Activated naive CD8-positive, alpha-beta T cell (primary cell): ENCODE data around the gene GALR2.

Experiments
- H3K27ac Mint-ChIP-seq: one replicate; pipeline ENCODE4 v1.8.0; 2021; ENCODE audit warnings: mixed read lengths
- H3K27me3 Mint-ChIP-seq: one replicate; pipeline ENCODE4 v1.8.0; 2021; ENCODE audit warnings: mixed read lengths
- H3K36me3 Mint-ChIP-seq: one replicate; pipeline ENCODE4 v1.8.0; 2021; ENCODE audit warnings: mixed read lengths
- H3K4me1 Mint-ChIP-seq: one replicate; pipeline ENCODE4 v1.8.0; 2021; ENCODE audit warnings: low read depth, mixed read lengths
- H3K4me3 Mint-ChIP-seq: one replicate; pipeline ENCODE4 v1.8.0; 2021; ENCODE audit warnings: mild to moderate bottlenecking, mixed read lengths
- H3K9me3 Mint-ChIP-seq: one replicate; pipeline ENCODE4 v1.8.0; 2021; ENCODE audit warnings: low read depth, mixed read lengths

Gene GALR2

GRCh38 chr17:76120658-76121008, 46.1 kb downstream of the GALR2 start:
- H3K36me3 Mint-ChIP-seq = no peaks in the 10 kb centered on the region
- H3K4me3 Mint-ChIP-seq = no peak overlapping the region
- no peaks in the 10 kb centered on the region for H3K27me3 Mint-ChIP-seq
- peaks cover 12% of the 10 kb centered on the region for H3K4me1 Mint-ChIP-seq
- H3K27ac Mint-ChIP-seq = no peak overlapping the region
- H3K9me3 Mint-ChIP-seq = no peaks in the 10 kb centered on the region

GRCh38 chr17:76121932-76122430, 47.4 kb downstream of the GALR2 start:
- no peak overlapping the region for H3K4me3 Mint-ChIP-seq
- no peaks in the 10 kb centered on the region for H3K27me3 Mint-ChIP-seq
- H3K9me3 Mint-ChIP-seq = no peaks in the 10 kb centered on the region
- no peaks in the 10 kb centered on the region for H3K36me3 Mint-ChIP-seq
- H3K27ac Mint-ChIP-seq = peak overlapping the region; percentile 87
- H3K4me1 Mint-ChIP-seq = peaks cover 23% of the 10 kb centered on the region

- no peaks in the 10 kb centered on the region for H3K36me3 Mint-ChIP-seq
- H3K4me1 Mint-ChIP-seq = peaks cover 27% of the 10 kb centered on the region
- peak overlapping the region; percentile 30 for H3K4me3 Mint-ChIP-seq
- H3K27me3 Mint-ChIP-seq = no peaks in the 10 kb centered on the region
- no peaks in the 10 kb centered on the region for H3K9me3 Mint-ChIP-seq
- peak overlapping the region; percentile 87 for H3K27ac Mint-ChIP-seq
Measured at GRCh38 chr17:76122431-76123190, 48.0 kb downstream of the GALR2 start.

GRCh38 chr17:76123191-76123499, 48.6 kb downstream of the GALR2 start:
- Mint-ChIP-seq H3K4me1 (peaks cover 27% of the 10 kb centered on the region), H3K27ac (peak overlapping the region; percentile 70), H3K36me3 (no peaks in the 10 kb centered on the region), H3K4me3 (peak overlapping the region; percentile 30), H3K9me3 (no peaks in the 10 kb centered on the region), H3K27me3 (no peaks in the 10 kb centered on the region)

- peaks cover 29% of the 10 kb centered on the region for H3K4me1 Mint-ChIP-seq
- peak overlapping the region; percentile 70 for H3K27ac Mint-ChIP-seq
- H3K36me3 Mint-ChIP-seq = no peaks in the 10 kb centered on the region
- no peaks in the 10 kb centered on the region for H3K9me3 Mint-ChIP-seq
- no peaks in the 10 kb centered on the region for H3K27me3 Mint-ChIP-seq
- H3K4me3 Mint-ChIP-seq = no peak overlapping the region
Measured at GRCh38 chr17:76123749-76124581, 49.4 kb downstream of the GALR2 start.

GRCh38 chr17:76124582-76125390, 50.2 kb downstream of the GALR2 start:
- H3K27me3 Mint-ChIP-seq = no peaks in the 10 kb centered on the region
- no peaks in the 10 kb centered on the region for H3K9me3 Mint-ChIP-seq
- H3K27ac Mint-ChIP-seq = no peak overlapping the region

GRCh38 chr17:76125391-76125675, 50.8 kb downstream of the GALR2 start:
- no peak overlapping the region for H3K27ac Mint-ChIP-seq
- H3K36me3 Mint-ChIP-seq = no peaks in the 10 kb centered on the region
- no peaks in the 10 kb centered on the region for H3K9me3 Mint-ChIP-seq
- no peak overlapping the region for H3K4me3 Mint-ChIP-seq
- peaks cover 29% of the 10 kb centered on the region for H3K4me1 Mint-ChIP-seq
- H3K27me3 Mint-ChIP-seq = no peaks in the 10 kb centered on the region

More at GRCh38 chr17:76124582-76125390, 50.2 kb downstream of the GALR2 start:
- H3K36me3 Mint-ChIP-seq = no peaks in the 10 kb centered on the region
- H3K4me1 Mint-ChIP-seq = peaks cover 29% of the 10 kb centered on the region
- H3K4me3 Mint-ChIP-seq = no peak overlapping the region

GRCh38 chr17:76125922-76126321, 51.3 kb downstream of the GALR2 start:
- no peaks in the 10 kb centered on the region for H3K36me3 Mint-ChIP-seq
- no peaks in the 10 kb centered on the region for H3K9me3 Mint-ChIP-seq
- peak overlapping the region; percentile 54 for H3K27ac Mint-ChIP-seq
- H3K27me3 Mint-ChIP-seq = no peaks in the 10 kb centered on the region
- H3K4me1 Mint-ChIP-seq = peaks cover 26% of the 10 kb centered on the region
- no peak overlapping the region for H3K4me3 Mint-ChIP-seq
